Measurements from ENCODE around the gene NHLRC2. TPM values are rescaled to one million over a fixed set of nuclear protein-coding genes. Genes with fewer than 3 reads are reported as not detected.

The NHLRC2 gene
- total RNA-seq, 1 experiment from 2014 or later: 56.3 TPM

- H3K79me2 ChIP-seq (ENCODE audit: insufficient read depth, low read length): peaks cover 41% of the 10 kb centered on the region
- H3K4me3 ChIP-seq (replicated peaks in 1 of 2; ENCODE audit: low read depth in 1 of 2, low read length in 2 of 2): no peak overlapping the region
- H3K9ac ChIP-seq (ENCODE audit: low read length): no peak overlapping the region
- intact Hi-C loops (cut with micrococcal nuclease): no loop called here
- BruUV-seq (replicated peaks): no TSS peak
- peaks cover 19 to 23% of the 10 kb centered on the region in 2 experiments for H3K36me3 ChIP-seq (ENCODE audit: control insufficient read depth in 1 of 2, insufficient read depth in 2 of 2, low read length in 2 of 2)
- no peak overlapping the region for H2AFZ ChIP-seq (ENCODE audit: low read depth, low read length, poor library complexity, severe bottlenecking)
- ChIA-PET POLR2A (no interaction called here), CTCF (no interaction called here), RAD21 (ENCODE audit: low non-redundant PET in 1 of 2, low total read pairs in 2 of 2, uncharacterized antibody in 2 of 2, unreplicated experiment in 2 of 2) (interaction anchor here in 1 of 2 experiments (0.6 kb wide), 1 partner anchor 185 kb away, joined by 4 read pairs; no protein-coding TSS in a partner anchor)
- H3K4me1 ChIP-seq (ENCODE audit: control insufficient read depth in 1 of 2, insufficient read depth in 2 of 2, low read length in 2 of 2): peaks cover 11 to 16% of the 10 kb centered on the region in 2 experiments; a peak in 3 of 4 replicates
- TF ChIP-seq FOSL1 (IDR thresholded peaks at IDR 0.05; ENCODE audit: low read depth): no peak
- TF ChIP-seq TCF7L2 (IDR thresholded peaks at IDR 0.05; ENCODE audit: borderline replicate concordance, extremely low read depth, insufficient read depth, insufficient read length): no peak
- no peak for TF ChIP-seq ZBTB33 (IDR thresholded peaks at IDR 0.05; ENCODE audit: extremely low read depth, insufficient replicate concordance, low read length)
- no peak for TF ChIP-seq CEBPB (IDR thresholded peaks at IDR 0.05; ENCODE audit: low read depth)
- TF ChIP-seq EZH2phosphoT487 (IDR thresholded peaks at IDR 0.05; ENCODE audit: borderline replicate concordance): no peak
- no peak for TF ChIP-seq ZNF274 (IDR thresholded peaks at IDR 0.05; ENCODE audit: low read depth, low read length)
- TF ChIP-seq CTCF (IDR thresholded peaks at IDR 0.05 in 2 of 3, conservative IDR thresholded peaks at IDR 0.05 in 1 of 3; ENCODE audit: borderline replicate concordance in 1 of 3, insufficient read depth in 1 of 3, low read depth in 2 of 3, low read length in 2 of 3): no peak
- no peak for TF ChIP-seq ATF3 (IDR thresholded peaks at IDR 0.05)
- no peak for TF ChIP-seq POLR2AphosphoS5 (IDR thresholded peaks at IDR 0.05; ENCODE audit: low read depth, low read length)
- no peak for TF ChIP-seq RAD21 (IDR thresholded peaks at IDR 0.05; ENCODE audit: low read depth)
- no peak for TF ChIP-seq YY1 (IDR thresholded peaks at IDR 0.05; ENCODE audit: extremely low read depth, insufficient replicate concordance, low read depth, low read length)
- no peak for TF ChIP-seq EZH2 (IDR thresholded peaks at IDR 0.05)
- no peak for TF ChIP-seq SIN3A (IDR thresholded peaks at IDR 0.05; ENCODE audit: low read depth)
- no peak for TF ChIP-seq POLR2A (IDR thresholded peaks at IDR 0.05; ENCODE audit: borderline replicate concordance, extremely low read depth, insufficient read depth, insufficient read length)
- DNase-seq (ENCODE audit: low read depth, low spot score): no peak
- no peaks in the 10 kb centered on the region for H3K27me3 ChIP-seq (ENCODE audit: insufficient read depth, low read length)
- ATAC-seq: no peak
- H3K4me2 ChIP-seq (ENCODE audit: low read length): no peak overlapping the region
- H4K20me1 ChIP-seq (ENCODE audit: insufficient read depth): no peaks in the 10 kb centered on the region
- H3K9me3 ChIP-seq (ENCODE audit: control insufficient read depth in 1 of 2, insufficient read depth in 1 of 2, low read depth in 1 of 2, low read length in 2 of 2): no peaks in the 10 kb centered on the region
- no peaks in the 10 kb centered on the region for H3K9me2 ChIP-seq (ENCODE audit: insufficient read depth)
- no peak overlapping the region for H3K27ac ChIP-seq (ENCODE audit: low read depth, low read length)
Measured at GRCh38 chr10:113858541-113858940, 4.1 kb downstream of the NHLRC2 start.

All from HCT116 (cell line).